ENCODE measurements around the gene RBM34. TPM values are rescaled to one million over a fixed set of nuclear protein-coding genes. Genes with fewer than 3 reads are reported as not detected.
"Not testable (repeated sequence)": the region's sequence is repeated elsewhere in the genome, so short reads cannot be mapped to it uniquely, and the experiment has no call there.

Gene RBM34
- total and polyA plus RNA-seq, 4 experiments from 2014 or later: 55.2 to 120 (median 99.7) TPM

- ChIA-PET CTCF (ENCODE audit: partially characterized antibody) (interaction anchor here (2.1 kb wide), 1 partner anchor 249 kb away, joined by 7 read pairs; no protein-coding TSS in a partner anchor), POLR2A (ENCODE audit: partially characterized antibody) (interaction anchor here (0.7 kb wide), 1 partner anchor 66 kb away, joined by 3 read pairs; no protein-coding TSS in a partner anchor)
- Histone ChIP-seq H3K4me1 (ENCODE audit: insufficient read depth, low read length) (no peaks in the 10 kb centered on the region), H3K27me3 (ENCODE audit: insufficient read depth, low read length) (no peaks in the 10 kb centered on the region), H3K27ac (ENCODE audit: low read depth, low read length) (no peak overlapping the region), H3K9me3 (ENCODE audit: control insufficient read depth in 1 of 2, low read length in 2 of 2) (no peaks in the 10 kb centered on the region), H3K4me3 (ENCODE audit: low read length in 2 of 2) (no peak overlapping the region), H3K36me3 (ENCODE audit: insufficient read depth, low read length) (peaks cover 20% of the 10 kb centered on the region)
- H3K36me3 Mint-ChIP-seq: peaks cover 22 to 35% of the 10 kb centered on the region in 2 donors
- H3K27me3 Mint-ChIP-seq: no peaks in the 10 kb centered on the region
- peak overlapping the region in 5 of 7 donors; percentile 22 to 75 (median 46) for H3K27ac Mint-ChIP-seq
- no peak overlapping the region for H3K4me3 Mint-ChIP-seq
- intact Hi-C loops (cut with micrococcal nuclease): no loop called here
- H3K4me1 Mint-ChIP-seq: peaks cover 0 to 1% (median 0%) of the 10 kb centered on the region in 4 donors
- H3K9me3 Mint-ChIP-seq: peaks cover 0 to 2% (median 0%) of the 10 kb centered on the region in 8 donors
- DNase-seq: no peak
Observed at GRCh38 chr1:235168375-235168774, 7.3 kb upstream of the RBM34 start.

GRCh38 chr1:235161685-235162327 is 756 bp upstream of the RBM34 start:
- Mint-ChIP-seq H3K27ac (peak overlapping the region; percentile 95 to 99 (median 98)), H3K36me3 (peaks cover 7 to 16% of the 10 kb centered on the region in 2 donors), H3K9me3 (peaks cover 0 to 2% (median 0%) of the 10 kb centered on the region in 8 donors), H3K4me1 (peaks cover 15 to 30% (median 22%) of the 10 kb centered on the region in 4 donors), H3K27me3 (no peaks in the 10 kb centered on the region), H3K4me3 (peak overlapping the region; percentile 94 to 99 (median 98))
- intact Hi-C loops (cut with micrococcal nuclease): loop anchor here (1.0 to 5.0 kb wide), 8 partner anchors 34 to 560 kb away; partner anchors contain the start of genes ARID4B, B3GALNT2, GGPS1 and TBCE
- peak overlapping the region; percentile 79 to 80 for H3K4me3 ChIP-seq (ENCODE audit: low read length in 2 of 2)
- peaks cover 43% of the 10 kb centered on the region for H3K4me1 ChIP-seq (ENCODE audit: insufficient read depth, low read length)
- peaks cover 18% of the 10 kb centered on the region for H3K36me3 ChIP-seq (ENCODE audit: insufficient read depth, low read length)
- H3K27ac ChIP-seq (ENCODE audit: low read depth, low read length): peak overlapping the region; percentile 92
- DNase-seq: no peak
- H3K9me3 ChIP-seq (ENCODE audit: control insufficient read depth in 1 of 2, low read length in 2 of 2): no peaks in the 10 kb centered on the region
- H3K27me3 ChIP-seq (ENCODE audit: insufficient read depth, low read length): no peaks in the 10 kb centered on the region
- POLR2A ChIA-PET (ENCODE audit: partially characterized antibody): interaction anchor here (0.9 to 1.8 kb wide), 29 partner anchors 11 to 788 kb away, joined by 3 to 42 read pairs (median 5); partner anchors contain the start of genes ARID4B, COA6, GGPS1 and TOMM20
- CTCF ChIA-PET (ENCODE audit: partially characterized antibody): interaction anchor here (1.0 to 1.4 kb wide), 4 partner anchors 53 to 255 kb away, joined by 3 to 6 read pairs (median 4); no protein-coding TSS in a partner anchor

- H3K27me3 Mint-ChIP-seq: no peaks in the 10 kb centered on the region
- no peaks in the 10 kb centered on the region for H3K9me3 ChIP-seq (ENCODE audit: control insufficient read depth in 1 of 2, low read length in 2 of 2)
- H3K4me3 Mint-ChIP-seq: peak overlapping the region; percentile 94 to 99 (median 98)
- peak in 1 of 5 donors; percentile 65 for DNase-seq
- peak overlapping the region; percentile 95 to 99 (median 98) for H3K27ac Mint-ChIP-seq
- POLR2A ChIA-PET (ENCODE audit: partially characterized antibody): interaction anchor here (0.6 to 1.8 kb wide), 42 partner anchors 10 to 787 kb away, joined by 3 to 42 read pairs (median 4); partner anchors contain the start of genes ARID4B, B3GALNT2, COA6 and GGPS1
- H3K4me3 ChIP-seq (ENCODE audit: low read length in 2 of 2): peak overlapping the region; percentile 79 to 80
- peaks cover 51% of the 10 kb centered on the region for H3K4me1 ChIP-seq (ENCODE audit: insufficient read depth, low read length)
- intact Hi-C loops (cut with micrococcal nuclease): loop anchor here (2.0 to 5.0 kb wide), 7 partner anchors 47 to 558 kb away; partner anchors contain the start of genes ARID4B, B3GALNT2, GGPS1 and TBCE
- H3K27me3 ChIP-seq (ENCODE audit: insufficient read depth, low read length): no peaks in the 10 kb centered on the region
- H3K27ac ChIP-seq (ENCODE audit: low read depth, low read length): peak overlapping the region; percentile 92
- H3K9me3 Mint-ChIP-seq: peaks cover 0 to 2% (median 0%) of the 10 kb centered on the region in 8 donors
- CTCF ChIA-PET (ENCODE audit: partially characterized antibody): interaction anchor here (0.8 to 1.4 kb wide), 7 partner anchors 13 to 256 kb away, joined by 3 to 6 read pairs (median 3); no protein-coding TSS in a partner anchor
- H3K4me1 Mint-ChIP-seq: peaks cover 15 to 30% (median 22%) of the 10 kb centered on the region in 4 donors
- peaks cover 7 to 16% of the 10 kb centered on the region in 2 donors for H3K36me3 Mint-ChIP-seq
- peaks cover 25% of the 10 kb centered on the region for H3K36me3 ChIP-seq (ENCODE audit: insufficient read depth, low read length)
Observed at GRCh38 chr1:235160383-235160956, 580 bp downstream of the RBM34 start.

GRCh38 chr1:235159930-235160329 is 1.1 kb downstream of the RBM34 start:
- Histone ChIP-seq H3K27ac (ENCODE audit: low read depth, low read length) (peak overlapping the region; percentile 92), H3K4me1 (ENCODE audit: insufficient read depth, low read length) (peaks cover 51% of the 10 kb centered on the region), H3K36me3 (ENCODE audit: insufficient read depth, low read length) (peaks cover 27% of the 10 kb centered on the region), H3K4me3 (ENCODE audit: low read length in 2 of 2) (peak overlapping the region in 1 of 2 donors; percentile 80)
- H3K36me3 Mint-ChIP-seq: peaks cover 8 to 17% of the 10 kb centered on the region in 2 donors
- not testable (repeated sequence) for H3K27me3 Mint-ChIP-seq; DNase-seq; H3K9me3 Mint-ChIP-seq; H3K9me3 ChIP-seq (ENCODE audit: control insufficient read depth in 1 of 2, low read length in 2 of 2); H3K27me3 ChIP-seq (ENCODE audit: insufficient read depth, low read length)
- H3K4me1 Mint-ChIP-seq: peaks cover 15 to 31% (median 22%) of the 10 kb centered on the region in 4 donors
- intact Hi-C loops (cut with micrococcal nuclease): loop anchor here (2.0 to 5.0 kb wide), 7 partner anchors 47 to 558 kb away; partner anchors contain the start of genes ARID4B, B3GALNT2, GGPS1 and TBCE
- peak overlapping the region; percentile 37 to 99 (median 70) for H3K27ac Mint-ChIP-seq
- ChIA-PET CTCF (ENCODE audit: partially characterized antibody) (interaction anchor here (1.0 kb wide), 1 partner anchor 257 kb away, joined by 5 read pairs; no protein-coding TSS in a partner anchor), POLR2A (ENCODE audit: partially characterized antibody) (interaction anchor here (1.6 to 1.8 kb wide), 2 partner anchors 18 to 31 kb away, joined by 5 to 7 read pairs; partner anchors contain the start of gene TOMM20)
- peak overlapping the region; percentile 94 to 99 (median 98) for H3K4me3 Mint-ChIP-seq

GRCh38 chr1:235159284-235159683 is 1.8 kb downstream of the RBM34 start:
- intact Hi-C loops (cut with micrococcal nuclease); H3K9me3 ChIP-seq (ENCODE audit: control insufficient read depth in 1 of 2, low read length in 2 of 2); H3K9me3 Mint-ChIP-seq; H3K27me3 Mint-ChIP-seq; H3K27me3 ChIP-seq (ENCODE audit: insufficient read depth, low read length); H3K27ac ChIP-seq (ENCODE audit: low read depth, low read length); DNase-seq; H3K4me3 ChIP-seq (ENCODE audit: low read length in 2 of 2): not testable (repeated sequence)
- Mint-ChIP-seq H3K27ac (peak overlapping the region in 3 of 7 donors; percentile 60 to 95 (median 79)), H3K4me1 (peaks cover 20 to 38% (median 26%) of the 10 kb centered on the region in 4 donors), H3K4me3 (peak overlapping the region in 7 of 8 donors; percentile 27 to 99 (median 96)), H3K36me3 (peaks cover 11 to 24% of the 10 kb centered on the region in 2 donors)
- Histone ChIP-seq H3K36me3 (ENCODE audit: insufficient read depth, low read length) (peaks cover 33% of the 10 kb centered on the region), H3K4me1 (ENCODE audit: insufficient read depth, low read length) (peaks cover 51% of the 10 kb centered on the region)
- ChIA-PET CTCF (ENCODE audit: partially characterized antibody) (interaction anchor here (0.6 to 1.0 kb wide), 2 partner anchors 257 to 436 kb away, joined by 3 to 5 read pairs; no protein-coding TSS in a partner anchor), POLR2A (ENCODE audit: partially characterized antibody) (interaction anchor here (1.6 kb wide), 2 partner anchors 30 kb away, joined by 7 read pairs; partner anchors contain the start of gene TOMM20)

- no peaks in the 10 kb centered on the region for H3K9me3 ChIP-seq (ENCODE audit: control insufficient read depth in 1 of 2, low read length in 2 of 2)
- peaks cover 21 to 40% (median 26%) of the 10 kb centered on the region in 4 donors for H3K4me1 Mint-ChIP-seq
- H3K36me3 ChIP-seq (ENCODE audit: insufficient read depth, low read length): peaks cover 35% of the 10 kb centered on the region
- H3K27ac ChIP-seq (ENCODE audit: low read depth, low read length): no peak overlapping the region
- H3K27me3 ChIP-seq (ENCODE audit: insufficient read depth, low read length): no peaks in the 10 kb centered on the region
- DNase-seq: no peak
- H3K4me3 ChIP-seq (ENCODE audit: low read length in 2 of 2): no peak overlapping the region
- H3K9me3 Mint-ChIP-seq: no peaks in the 10 kb centered on the region
- CTCF ChIA-PET (ENCODE audit: partially characterized antibody): interaction anchor here (0.6 kb wide), 1 partner anchor 436 kb away, joined by 3 read pairs; no protein-coding TSS in a partner anchor
- intact Hi-C loops (cut with micrococcal nuclease): no loop called here
- H3K27ac Mint-ChIP-seq: no peak overlapping the region
- peaks cover 14 to 29% of the 10 kb centered on the region in 2 donors for H3K36me3 Mint-ChIP-seq
- peak overlapping the region in 4 of 8 donors; percentile 16 to 57 (median 38) for H3K4me3 Mint-ChIP-seq
- POLR2A ChIA-PET (ENCODE audit: partially characterized antibody): interaction anchor here (1.6 kb wide), 2 partner anchors 29 to 31 kb away, joined by 7 read pairs; partner anchors contain the start of gene TOMM20
- H3K27me3 Mint-ChIP-seq: no peaks in the 10 kb centered on the region
- H3K4me1 ChIP-seq (ENCODE audit: insufficient read depth, low read length): peaks cover 51% of the 10 kb centered on the region
Observed at GRCh38 chr1:235158680-235159079, 2.4 kb downstream of the RBM34 start.

Measured in CD4-positive, alpha-beta memory T cell (primary cell).